ENCODE measurements around the gene USP32.

USP32 gene

GRCh38 chr17:60300949-60301348 lies 91.0 kb downstream of the USP32 start:
- DNase-seq (ENCODE audit: low read depth in 2 of 2), result no peak

GRCh38 chr17:60300011-60300410 lies 91.9 kb downstream of the USP32 start:
- no peak for DNase-seq (ENCODE audit: low read depth in 2 of 2)

- DNase-seq (ENCODE audit: low read depth in 2 of 2), result no peak
These were observed 94.1 kb downstream of the USP32 start for GRCh38 chr17:60297760-60298401.

- no peak for DNase-seq (ENCODE audit: low read depth in 2 of 2)
These were observed 95.8 kb downstream of the USP32 start for GRCh38 chr17:60296177-60296576.

GRCh38 chr17:60293580-60294335 lies 98.2 kb downstream of the USP32 start:
- no peak for DNase-seq (ENCODE audit: low read depth in 2 of 2)

GRCh38 chr17:60292697-60293096 lies 99.2 kb downstream of the USP32 start:
- no peak for DNase-seq (ENCODE audit: low read depth in 2 of 2)

GRCh38 chr17:60284709-60285108 lies 107.2 kb downstream of the USP32 start:
- no peak for DNase-seq (ENCODE audit: low read depth in 2 of 2)

- no peak for DNase-seq (ENCODE audit: low read depth in 2 of 2)
These were observed 108.1 kb downstream of the USP32 start for GRCh38 chr17:60283816-60284215.

- DNase-seq (ENCODE audit: low read depth in 2 of 2), result no peak
These were observed 111.3 kb downstream of the USP32 start for GRCh38 chr17:60280673-60281072.

- no peak for DNase-seq (ENCODE audit: low read depth in 2 of 2)
These were observed 113.7 kb downstream of the USP32 start for GRCh38 chr17:60278237-60278636.

GRCh38 chr17:60277258-60277657 lies 114.7 kb downstream of the USP32 start:
- no peak for DNase-seq (ENCODE audit: low read depth in 2 of 2)

- no peak for DNase-seq (ENCODE audit: low read depth in 2 of 2)
These were observed 122.5 kb downstream of the USP32 start for GRCh38 chr17:60269417-60269816.

- no peak for DNase-seq (ENCODE audit: low read depth in 2 of 2)
These were observed 131.4 kb downstream of the USP32 start for GRCh38 chr17:60260540-60260939.

GRCh38 chr17:60258313-60258712 lies 133.6 kb downstream of the USP32 start:
- DNase-seq (ENCODE audit: low read depth in 2 of 2), result no peak

- no peak for DNase-seq (ENCODE audit: low read depth in 2 of 2)
These were observed 135.8 kb downstream of the USP32 start for GRCh38 chr17:60256174-60256573.

- DNase-seq (ENCODE audit: low read depth in 2 of 2), result no peak
These were observed 138.9 kb downstream of the USP32 start for GRCh38 chr17:60253048-60253447.

GRCh38 chr17:60252459-60252858 lies 139.5 kb downstream of the USP32 start:
- DNase-seq (ENCODE audit: low read depth in 2 of 2), result no peak

- DNase-seq (ENCODE audit: low read depth in 2 of 2), result no peak
These were observed 142.6 kb downstream of the USP32 start for GRCh38 chr17:60249290-60249826.

- DNase-seq (ENCODE audit: low read depth in 2 of 2), result no peak
These were observed 143.2 kb downstream of the USP32 start for GRCh38 chr17:60248618-60249289.

- DNase-seq (ENCODE audit: low read depth in 2 of 2), result no peak
These were observed 144.0 kb downstream of the USP32 start for GRCh38 chr17:60247836-60248461.

GRCh38 chr17:60244656-60245055 lies 147.3 kb downstream of the USP32 start:
- DNase-seq (ENCODE audit: low read depth in 2 of 2), result no peak

GRCh38 chr17:60240290-60240689 lies 151.6 kb downstream of the USP32 start:
- DNase-seq (ENCODE audit: low read depth in 2 of 2), result no peak
